H9 (cell line): ENCODE results near the gene IL1RAPL2. TPM values are rescaled to one million over a fixed set of nuclear protein-coding genes. Genes with fewer than 3 reads are reported as not detected.

ENCODE experiments used
- DNase-seq: peaks from one replicate; pipeline ENCODE4 v3.0.0-alpha.2; 2017
- H2AFZ ChIP-seq: one replicate; pipeline ENCODE4 v1.6.1; 2013; ENCODE audit warnings: mild to moderate bottlenecking, low read length, control low read depth, moderate library complexity
- H2AK5ac ChIP-seq: 2 replicates; pipeline ENCODE4 v1.6.1; 2013; ENCODE audit warnings: low read length, control low read depth, mixed read lengths; ENCODE audit not compliant: insufficient read length
- H2BK120ac ChIP-seq: one replicate; pipeline ENCODE4 v1.6.1; 2013; ENCODE audit warnings: low read depth, mild to moderate bottlenecking, low read length, control low read depth, inconsistent platforms; ENCODE audit not compliant: poor library complexity, severe bottlenecking
- H2BK12ac ChIP-seq: 2 replicates; pipeline ENCODE4 v1.6.1; 2013; ENCODE audit warnings: low read length, control low read depth, mixed read lengths, low read depth; ENCODE audit not compliant: insufficient read length
- H2BK15ac ChIP-seq: 2 replicates; pipeline ENCODE4 v1.6.1; 2013; ENCODE audit warnings: low read depth, low read length, control low read depth
- H2BK20ac ChIP-seq: one replicate; pipeline ENCODE4 v1.6.1; 2013; ENCODE audit warnings: low read depth, mild to moderate bottlenecking, low read length, control low read depth, inconsistent platforms; ENCODE audit not compliant: poor library complexity, severe bottlenecking
- H2BK5ac ChIP-seq: 2 replicates; pipeline ENCODE4 v1.6.1; 2013; ENCODE audit warnings: low read length, control low read depth, mixed read lengths; ENCODE audit not compliant: insufficient read length
- H3K14ac ChIP-seq: 2 replicates; pipeline ENCODE4 v1.6.1; 2013; ENCODE audit warnings: low read length, control low read depth; ENCODE audit not compliant: insufficient read depth
- H3K18ac ChIP-seq: 2 replicates; pipeline ENCODE4 v1.6.1; 2013; ENCODE audit warnings: low read depth, mild to moderate bottlenecking, mixed read lengths, low read length, control low read depth; ENCODE audit not compliant: insufficient read length
- H3K23ac ChIP-seq: 2 replicates; pipeline ENCODE4 v1.6.1; 2013; ENCODE audit warnings: low read length, control low read depth, mixed read lengths, low read depth; ENCODE audit not compliant: insufficient read length
- H3K23me2 ChIP-seq: 2 replicates; pipeline ENCODE4 v1.6.1; 2013; ENCODE audit warnings: low read depth, mild to moderate bottlenecking, mixed read lengths, low read length, control low read depth; ENCODE audit not compliant: insufficient read length, poor library complexity, severe bottlenecking
- H3K27ac ChIP-seq: 2 replicates; pipeline ENCODE4 v1.5.1; 2013; ENCODE audit warnings: low read length, control low read depth, mixed read lengths, low read depth; ENCODE audit not compliant: insufficient read length
- H3K27me3 ChIP-seq: 2 replicates; pipeline ENCODE4 v1.6.1; 2013; ENCODE audit warnings: low read length, control low read depth, inconsistent platforms; ENCODE audit not compliant: insufficient read depth
- H3K4ac ChIP-seq: 2 replicates; pipeline ENCODE4 v1.6.1; 2013; ENCODE audit warnings: low read depth, mild to moderate bottlenecking, control low read depth, inconsistent platforms, low read length, moderate library complexity
- H3K4me1 ChIP-seq: 2 replicates; pipeline ENCODE4 v1.6.1; 2013; ENCODE audit warnings: low read length, control low read depth, inconsistent platforms; ENCODE audit not compliant: insufficient read depth
- H3K4me2 ChIP-seq: 2 replicates; pipeline ENCODE4 v1.6.1; 2013; ENCODE audit warnings: low read length, control low read depth, mixed read lengths; ENCODE audit not compliant: insufficient read length, insufficient read depth
- H3K56ac ChIP-seq: 2 replicates; pipeline ENCODE4 v1.6.1; 2013; ENCODE audit warnings: low read depth, mild to moderate bottlenecking, mixed read lengths, low read length, control low read depth; ENCODE audit not compliant: insufficient read length
- H3K79me1 ChIP-seq: 2 replicates; pipeline ENCODE4 v1.6.1; 2013; ENCODE audit warnings: low read depth, mild to moderate bottlenecking, moderate library complexity, low read length, control low read depth, inconsistent platforms; ENCODE audit not compliant: insufficient read depth, poor library complexity, severe bottlenecking
- H3K79me2 ChIP-seq: 2 replicates; pipeline ENCODE4 v1.6.1; 2013; ENCODE audit warnings: low read length, control low read depth, inconsistent platforms; ENCODE audit not compliant: insufficient read depth
- H3K9ac ChIP-seq: 2 replicates; pipeline ENCODE4 v1.6.1; 2013; ENCODE audit warnings: low read length, control low read depth, mixed read lengths; ENCODE audit not compliant: insufficient read length; ENCODE audit errors: extremely low read depth
- H3K9me3 ChIP-seq: one replicate; pipeline ENCODE4 v1.6.1; 2013; ENCODE audit warnings: low read depth, low read length, inconsistent platforms; ENCODE audit not compliant: control insufficient read depth
- H3T11ph ChIP-seq: one replicate; pipeline ENCODE4 v1.6.1; 2013; ENCODE audit warnings: mild to moderate bottlenecking, low read length, control low read depth, inconsistent platforms
- H4K20me1 ChIP-seq: one replicate; pipeline ENCODE4 v1.6.1; 2013; ENCODE audit not compliant: control insufficient read depth, insufficient read length, insufficient read depth
- H4K5ac ChIP-seq: 2 replicates; pipeline ENCODE4 v1.6.1; 2013; ENCODE audit warnings: low read depth, mild to moderate bottlenecking, mixed read lengths, low read length, control low read depth; ENCODE audit not compliant: insufficient read length
- H4K8ac ChIP-seq: replicated peaks from 2 replicates; pipeline ENCODE4 v1.6.1; 2013; ENCODE audit warnings: low read length, control low read depth, mixed read lengths, low read depth; ENCODE audit not compliant: insufficient read length
- H4K91ac ChIP-seq: 2 replicates; pipeline ENCODE4 v1.6.1; 2013; ENCODE audit warnings: low read depth, mild to moderate bottlenecking, moderate library complexity, mixed read lengths, low read length, control low read depth; ENCODE audit not compliant: insufficient read length
- H3K27ac Mint-ChIP-seq, 3 experiments: 2 replicates in 2 of 3; 3 replicates in 1 of 3; pipeline ENCODE4 v1.8.0; 2020 to 2021; ENCODE audit warnings: mixed read lengths in 3 of 3, mild to moderate bottlenecking in 1 of 3, moderate library complexity in 1 of 3
- H3K27me3 Mint-ChIP-seq: 2 replicates; pipeline ENCODE4 v1.8.0; 2021; ENCODE audit warnings: low read depth, mild to moderate bottlenecking, moderate library complexity, mixed read lengths
- H3K36me3 Mint-ChIP-seq, 3 experiments: 2 replicates in 2 of 3; 3 replicates in 1 of 3; pipeline ENCODE4 v1.8.0; 2020 to 2021; ENCODE audit warnings: low read depth in 3 of 3, mixed read lengths in 3 of 3; ENCODE audit not compliant: insufficient read depth in 1 of 3
- H3K4me1 Mint-ChIP-seq, 2 experiments: 2 replicates each; pipeline ENCODE4 v1.8.0; 2020; ENCODE audit warnings: mixed read lengths in 2 of 2
- H3K4me3 Mint-ChIP-seq, 2 experiments: 2 replicates in 1 of 2; 3 replicates in 1 of 2; pipeline ENCODE4 v1.8.0; 2020 to 2021; ENCODE audit warnings: mild to moderate bottlenecking in 2 of 2, mixed read lengths in 2 of 2, moderate library complexity in 1 of 2
- H3K9me3 Mint-ChIP-seq, 2 experiments: 2 replicates in 1 of 2; 3 replicates in 1 of 2; pipeline ENCODE4 v1.8.0; 2020; ENCODE audit warnings: mild to moderate bottlenecking in 2 of 2, mixed read lengths in 2 of 2, moderate library complexity in 1 of 2
- WGBS: extraction: QIAGEN DNeasy Blood & Tissue Kit; methylation state at CpG from one replicate; pipeline ENCODE4 v1.1.7; 2013; ENCODE audit warnings: missing lambda C conversion rate, low lambda C conversion rate, mixed read lengths; ENCODE audit not compliant: insufficient read length; ENCODE audit errors: extremely low coverage; 5-methylcytosine and 5-hydroxymethylcytosine counted together
- total RNA-seq: library from RNA; stranded (reverse); gene quantifications from 2 replicates; pipeline ENCODE4 v1.2.1, GENCODE V29; 2021
- TF ChIP-seq, protein P1 (sequence below): fragments of 200-600 bp; sonication (generic); conservative IDR thresholded peaks from 3 replicates; pipeline ENCODE4 v1.8.0; 2021; ENCODE audit warnings: antibody characterized with exemption, mild to moderate bottlenecking

Gene IL1RAPL2
- total RNA-seq, 1 experiment from 2014 or later: not detected

DNA sequence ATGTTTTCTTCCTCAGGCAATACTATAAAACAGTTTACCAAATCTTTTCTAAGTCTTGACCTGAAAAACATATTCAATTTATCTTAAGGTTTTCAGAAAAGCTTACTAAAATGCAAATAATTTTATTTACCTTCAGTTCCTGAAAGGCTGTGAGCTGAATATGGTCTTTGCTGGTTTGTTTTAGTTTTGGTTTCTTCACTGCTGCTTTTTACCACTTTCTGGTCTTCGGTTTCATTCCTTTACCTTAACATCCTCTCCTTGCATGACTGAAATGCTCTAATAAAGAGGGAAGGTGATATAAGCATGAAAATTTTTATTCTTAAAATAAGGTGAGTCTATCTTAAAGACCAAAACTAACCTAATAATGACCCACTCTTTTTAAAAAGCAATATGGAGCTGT, 1159.2 kb downstream of the IL1RAPL2 start:
- no peak overlapping the region for H3K23ac ChIP-seq
- Mint-ChIP-seq H3K4me1 (no peaks in the 10 kb centered on the region), H3K9me3 (peaks cover 0 to 23% of the 10 kb centered on the region in 2 experiments; a peak in 3 of 5 replicates), H3K4me3 (no peak overlapping the region), H3K27ac (no peak overlapping the region), H3K36me3 (no peaks in the 10 kb centered on the region), H3K27me3 (no peaks in the 10 kb centered on the region)
- H3K18ac ChIP-seq: no peak overlapping the region
- TF ChIP-seq, protein P1, sequence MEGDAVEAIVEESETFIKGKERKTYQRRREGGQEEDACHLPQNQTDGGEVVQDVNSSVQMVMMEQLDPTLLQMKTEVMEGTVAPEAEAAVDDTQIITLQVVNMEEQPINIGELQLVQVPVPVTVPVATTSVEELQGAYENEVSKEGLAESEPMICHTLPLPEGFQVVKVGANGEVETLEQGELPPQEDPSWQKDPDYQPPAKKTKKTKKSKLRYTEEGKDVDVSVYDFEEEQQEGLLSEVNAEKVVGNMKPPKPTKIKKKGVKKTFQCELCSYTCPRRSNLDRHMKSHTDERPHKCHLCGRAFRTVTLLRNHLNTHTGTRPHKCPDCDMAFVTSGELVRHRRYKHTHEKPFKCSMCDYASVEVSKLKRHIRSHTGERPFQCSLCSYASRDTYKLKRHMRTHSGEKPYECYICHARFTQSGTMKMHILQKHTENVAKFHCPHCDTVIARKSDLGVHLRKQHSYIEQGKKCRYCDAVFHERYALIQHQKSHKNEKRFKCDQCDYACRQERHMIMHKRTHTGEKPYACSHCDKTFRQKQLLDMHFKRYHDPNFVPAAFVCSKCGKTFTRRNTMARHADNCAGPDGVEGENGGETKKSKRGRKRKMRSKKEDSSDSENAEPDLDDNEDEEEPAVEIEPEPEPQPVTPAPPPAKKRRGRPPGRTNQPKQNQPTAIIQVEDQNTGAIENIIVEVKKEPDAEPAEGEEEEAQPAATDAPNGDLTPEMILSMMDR: no peak
- no peak overlapping the region for H3K56ac ChIP-seq
- H2AFZ ChIP-seq: no peak overlapping the region
- H3K14ac ChIP-seq: no peak overlapping the region
- H3T11ph ChIP-seq: no peak overlapping the region
- H2BK5ac ChIP-seq: no peak overlapping the region
- H2BK20ac ChIP-seq: no peak overlapping the region
- H4K5ac ChIP-seq: no peak overlapping the region
- no peaks in the 10 kb centered on the region for H3K79me1 ChIP-seq
- H3K27ac ChIP-seq: no peak overlapping the region
- no peak overlapping the region for H3K9ac ChIP-seq
- no peaks in the 10 kb centered on the region for H3K23me2 ChIP-seq
- H3K79me2 ChIP-seq: no peaks in the 10 kb centered on the region
- H4K20me1 ChIP-seq: no peaks in the 10 kb centered on the region
- no peaks in the 10 kb centered on the region for H3K9me3 ChIP-seq
- no peak for DNase-seq
- H2BK15ac ChIP-seq: no peak overlapping the region
- WGBS: no CpG with 5 or more reads among the region's 1 CpG
- H3K27me3 ChIP-seq: no peaks in the 10 kb centered on the region
- H3K4me2 ChIP-seq: no peak overlapping the region
- no peak overlapping the region for H4K8ac ChIP-seq
- no peaks in the 10 kb centered on the region for H3K4me1 ChIP-seq
- H4K91ac ChIP-seq: no peak overlapping the region
- no peak overlapping the region for H2AK5ac ChIP-seq
- no peak overlapping the region for H3K4ac ChIP-seq
- H2BK120ac ChIP-seq: no peak overlapping the region
- no peak overlapping the region for H2BK12ac ChIP-seq
